HepG2 (cell line): Measurements from ENCODE around the gene CGB3. TPM values are rescaled to one million over a fixed set of nuclear protein-coding genes. Genes with fewer than 3 reads are reported as not detected.

Source experiments
- ATAC-seq: fragments of 200-7000 bp; cut with Tn5 transposase; 3 replicates; pipeline ENCODE4 v1.9.1; 2020; ENCODE audit warnings: mild to moderate bottlenecking, moderate library complexity
- BruUV-seq: library from RNA; stranded (reverse); fragments of 400-500 nt; replicated peaks from 2 replicates; lab custom pipeline; 2021; lab: Mats Ljungman, UMichigan
- CTCF ChIA-PET: fragments of 300-600 bp; formaldehyde crosslinking; extraction: SDS; loops from one replicate; lab custom pipeline; 2021; ENCODE audit warnings: low total read pairs, inconsistent platforms, low intra/inter-chr PET ratio; lab: Yijun Ruan, JAX
- POLR2A ChIA-PET: fragments of 350-600 bp; sonication (Branson Sonifier 250); formaldehyde crosslinking; loops from one replicate; lab custom pipeline; 2020; ENCODE audit warnings: antibody characterized with exemption, inconsistent platforms; lab: Yijun Ruan, JAX
- DNase-seq: peaks from one replicate; pipeline ENCODE4 v3.0.0-alpha.2; 2015; ENCODE audit warnings: low spot score
- FAIRE-seq: peaks from 3 replicates; lab custom pipeline; 2011; peaks lifted over from hg19 to GRCh38; lab: Jason Lieb, UNC
- H2AFZ ChIP-seq: one replicate; pipeline ENCODE4 v1.6.1; 2011; ENCODE audit warnings: low read length, inconsistent platforms
- H3K27ac ChIP-seq: fragments of 300-600 bp; 3 replicates; pipeline ENCODE4 v1.8.0; 2011; ENCODE audit warnings: mixed run types, mild to moderate bottlenecking, mixed read lengths, low read length, inconsistent platforms; ENCODE audit not compliant: insufficient read depth; ENCODE audit errors: extremely low read length
- H3K27me3 ChIP-seq, 2 experiments: fragments of 200-600 bp in 1 of 2; 2 replicates in 1 of 2; 3 replicates in 1 of 2; pipeline versions ENCODE4 v1.6.0 to v1.8.0; 2011; ENCODE audit warnings: low read length in 2 of 2, mild to moderate bottlenecking in 2 of 2, moderate library complexity in 2 of 2, inconsistent platforms in 1 of 2; ENCODE audit not compliant: insufficient read depth in 2 of 2, control insufficient read depth in 1 of 2
- H3K36me3 ChIP-seq, 2 experiments: fragments of 200-600 bp in 1 of 2; replicated peaks in 1 of 2; 2 replicates in 1 of 2; 3 replicates in 1 of 2; pipeline versions ENCODE4 v1.5.1 to v1.8.0; 2011; ENCODE audit warnings: low read length in 2 of 2, inconsistent platforms in 1 of 2; ENCODE audit not compliant: insufficient read depth in 2 of 2, control insufficient read depth in 1 of 2
- H3K4me1 ChIP-seq: 2 replicates; pipeline ENCODE4 v1.5.1; 2012; ENCODE audit warnings: low read length, inconsistent platforms; ENCODE audit not compliant: insufficient read depth
- H3K4me2 ChIP-seq: 2 replicates; pipeline ENCODE4 v1.6.0; 2011; ENCODE audit warnings: low read depth, low read length, inconsistent platforms
- H3K4me3 ChIP-seq, 3 experiments: fragments of 200-600 bp in 1 of 3; sonication (generic), shearing (Covaris generic) in 1 of 3; replicated peaks in 1 of 3; 2 replicates each; pipeline ENCODE4 v1.5.1; 2011 to 2016; ENCODE audit warnings: low read length in 3 of 3, inconsistent platforms in 2 of 3, low read depth in 2 of 3, mild to moderate bottlenecking in 2 of 3, control low read depth in 1 of 3, mixed read lengths in 1 of 3; ENCODE audit not compliant: insufficient read depth in 1 of 3
- H3K79me2 ChIP-seq: one replicate; pipeline ENCODE4 v1.6.1; 2011; ENCODE audit warnings: low read length, inconsistent platforms; ENCODE audit not compliant: insufficient read depth
- H3K9ac ChIP-seq: 2 replicates; pipeline ENCODE4 v1.6.0; 2011; ENCODE audit warnings: mild to moderate bottlenecking, low read depth, low read length, inconsistent platforms; ENCODE audit not compliant: insufficient read depth
- H3K9me3 ChIP-seq: 2 replicates; pipeline ENCODE4 v1.5.1; 2012; ENCODE audit warnings: mild to moderate bottlenecking, low read length
- H4K20me1 ChIP-seq: 2 replicates; pipeline ENCODE4 v1.6.0; 2011; ENCODE audit warnings: inconsistent platforms, mild to moderate bottlenecking, low read length, moderate library complexity; ENCODE audit not compliant: insufficient read depth
- GZF1 ChIP-seq: sonication (generic); formaldehyde crosslinking; IDR thresholded peaks from 2 replicates; pipeline ENCODE4 v1.5.1; 2020; ENCODE audit warnings: mild to moderate bottlenecking, missing genetic modification reagents
- HNRNPLL ChIP-seq: fragments of 200-400 bp; formaldehyde crosslinking; IDR thresholded peaks from 2 replicates; pipeline ENCODE4 v1.6.1; 2017; ENCODE audit warnings: mild to moderate bottlenecking, low read depth, low read length; ENCODE audit not compliant: poor library complexity, severe bottlenecking
- JUND ChIP-seq: sonication (generic); formaldehyde crosslinking; IDR thresholded peaks from 2 replicates; pipeline ENCODE4 v1.8.0; 2022; ENCODE audit warnings: mild to moderate bottlenecking, missing genetic modification reagents
- KLF13 ChIP-seq: sonication (generic); formaldehyde crosslinking; IDR thresholded peaks from 2 replicates; pipeline ENCODE4 v1.4.0; 2020; ENCODE audit warnings: mild to moderate bottlenecking, missing genetic modification reagents
- LCORL ChIP-seq, 2 experiments: fragments of 450-650 bp in 1 of 2; sonication (generic) in 1 of 2; formaldehyde crosslinking in 1 of 2; IDR thresholded peaks; 2 replicates each; pipeline versions ENCODE4 v1.5.0 to v1.6.1; 2017 to 2020; ENCODE audit warnings: antibody characterized with exemption in 1 of 2, missing genetic modification reagents in 1 of 2
- NR3C1 ChIP-seq: sonication (generic); formaldehyde crosslinking; IDR thresholded peaks from 2 replicates; pipeline ENCODE4 v1.4.0; 2020; ENCODE audit warnings: missing genetic modification reagents
- POLR2G ChIP-seq: fragments of 200-400 bp; formaldehyde crosslinking; IDR thresholded peaks from 2 replicates; pipeline ENCODE4 v1.6.1; 2018; ENCODE audit warnings: mild to moderate bottlenecking, low read depth, low read length, moderate library complexity
- SALL1 ChIP-seq: sonication (generic); formaldehyde crosslinking; IDR thresholded peaks from 2 replicates; pipeline ENCODE4 v1.8.0; 2022; ENCODE audit warnings: mild to moderate bottlenecking, missing genetic modification reagents
- ZBTB2 ChIP-seq: sonication (generic); formaldehyde crosslinking; IDR thresholded peaks from 2 replicates; pipeline ENCODE4 v1.8.0; 2022; ENCODE audit warnings: low read depth, missing genetic modification reagents
- ZBTB3 ChIP-seq: sonication (generic); formaldehyde crosslinking; IDR thresholded peaks from 2 replicates; pipeline ENCODE4 v1.4.0; 2020; ENCODE audit warnings: low read depth, mild to moderate bottlenecking, moderate library complexity, missing genetic modification reagents, borderline replicate concordance
- ZBTB38 ChIP-seq: sonication (generic); formaldehyde crosslinking; IDR thresholded peaks from 2 replicates; pipeline ENCODE4 v1.5.1; 2020; ENCODE audit warnings: mild to moderate bottlenecking, missing genetic modification reagents
- ZNF317 ChIP-seq: sonication (generic); formaldehyde crosslinking; IDR thresholded peaks from 2 replicates; pipeline ENCODE4 v1.5.0; 2020; ENCODE audit warnings: mild to moderate bottlenecking, missing genetic modification reagents
- ZNF687 ChIP-seq: sonication (generic); formaldehyde crosslinking; IDR thresholded peaks from 2 replicates; pipeline ENCODE4 v1.5.1; 2020; ENCODE audit warnings: mild to moderate bottlenecking, missing genetic modification reagents, moderate library complexity
- ZSCAN12 ChIP-seq: sonication (generic); formaldehyde crosslinking; IDR thresholded peaks from 2 replicates; pipeline ENCODE4 v1.9.0; 2021; ENCODE audit warnings: mild to moderate bottlenecking, missing genetic modification reagents
- ZSCAN22 ChIP-seq: sonication (generic); formaldehyde crosslinking; IDR thresholded peaks from 2 replicates; pipeline ENCODE4 v1.4.0; 2020; ENCODE audit warnings: mild to moderate bottlenecking, missing genetic modification reagents
- WGBS: methylation state at CpG from one replicate; pipeline ENCODE4 v1.1.6; 2017; ENCODE audit warnings: low lambda C conversion rate; 5-methylcytosine and 5-hydroxymethylcytosine counted together
- in situ Hi-C: cut with HindIII; loops from 2 replicates; pipeline ENCODE4 v1.10.0; 2017; ENCODE audit warnings: low pct_unique_long_range_greater_than_20kb; ENCODE audit not compliant: extremely low pct_ligation_motif_present
- intact Hi-C: fragments of 100-400 bp; cut with micrococcal nuclease; formaldehyde crosslinking; loops from one replicate; pipeline ENCODE4 v1.10.0; 2022; ENCODE audit not compliant: unreplicated experiment
- polyA plus RNA-seq, 8 experiments: library from polyadenylated mRNA; depleted of rRNA in 3 of 8; stranded (reverse) in 7 of 8; unstranded in 1 of 8; fragments of >200 nt; fragmentation: Illumina TruSeq in 4 of 8; extraction: Trizol in 4 of 8; gene quantifications; 2 replicates each; pipeline versions ENCODE4 v1.2.1 to v1.2.3, GENCODE V29; 2011 to 2016; ENCODE audit warnings: low read depth in 4 of 8, missing spikeins in 1 of 8, mixed read lengths in 1 of 8; ENCODE audit not compliant: insufficient read depth in 1 of 8
- total RNA-seq, 5 experiments: library from RNA; depleted of rRNA; stranded (reverse); fragments of >200 nt; fragmentation: Illumina TruSeq; extraction: Trizol; gene quantifications; 2 replicates each; pipeline ENCODE4 v1.2.3, GENCODE V29; 2016; ENCODE audit warnings: low read depth in 1 of 5
- TF ChIP-seq, protein P1 (sequence below): sonication (generic); formaldehyde crosslinking; IDR thresholded peaks from 2 replicates; pipeline ENCODE4 v1.5.1; 2020; ENCODE audit warnings: mild to moderate bottlenecking, moderate library complexity, missing genetic modification reagents

CGB3 gene
- total and polyA plus RNA-seq, 2 of the 13 experiments (the other 11 are each of a cell fraction or from before 2014, with no cell fraction given): not detected

DNA sequence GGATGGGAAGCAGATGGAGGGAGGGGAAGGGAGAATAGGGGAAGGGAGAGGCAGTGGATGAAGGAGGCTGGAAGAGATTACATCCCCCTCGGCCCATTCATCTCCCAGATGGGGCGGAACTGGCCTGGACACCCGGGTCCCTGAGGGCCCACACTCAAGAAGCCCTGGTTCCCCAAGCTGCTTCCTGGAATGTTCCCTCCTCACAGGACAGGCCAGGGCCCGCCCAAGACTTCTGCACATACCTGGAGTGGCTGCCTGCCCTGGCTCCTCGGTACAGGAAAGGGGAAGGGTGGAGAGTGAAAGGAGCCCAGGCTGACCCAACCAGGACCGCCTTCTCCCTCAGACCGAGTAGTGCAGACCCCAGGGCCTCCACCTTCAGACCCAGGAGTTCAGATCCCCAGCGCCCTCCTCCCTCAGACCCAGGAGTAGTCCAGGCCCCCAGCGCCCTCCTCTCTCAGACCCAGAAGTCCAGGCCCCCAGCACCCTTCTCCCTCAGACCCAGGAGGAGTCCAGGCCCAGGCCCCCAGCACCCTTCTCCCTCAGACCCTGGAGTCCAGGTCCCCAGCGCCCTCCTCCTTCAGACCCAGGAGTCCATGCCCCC is 40.0 kb upstream of the CGB3 start:
- Histone ChIP-seq H4K20me1 (no peaks in the 10 kb centered on the region), H3K4me2 (peak overlapping the region; percentile 39; the same call in 1 of the 2 replicates), H3K27me3 (peaks cover 4 to 49% of the 10 kb centered on the region in 2 experiments; a peak in 4 of 5 replicates), H3K36me3 (no peaks in the 10 kb centered on the region), H3K79me2 (no peaks in the 10 kb centered on the region), H2AFZ (no peak overlapping the region), H3K9me3 (no peaks in the 10 kb centered on the region), H3K4me1 (peaks cover 8% of the 10 kb centered on the region; the same call in 1 of the 2 replicates), H3K4me3 (peak overlapping the region in 1 of 3 experiments; percentile 28; a peak in 1 of 6 replicates), H3K9ac (no peak overlapping the region), H3K27ac (no peak overlapping the region)
- ChIA-PET POLR2A (interaction anchor here (1.0 kb wide), 1 partner anchor 8 kb away, joined by 3 read pairs; no protein-coding TSS in a partner anchor), CTCF (no interaction called here)
- FAIRE-seq: no peak
- no peak for DNase-seq
- in situ Hi-C loops: no loop called here
- intact Hi-C loops: no loop called here
- 24% methylated on average over 5 of the region's 10 CpGs for WGBS
- BruUV-seq: no TSS peak
- peak; percentile 17; the same call in 1 of the 3 replicates for ATAC-seq
- TF ChIP-seq JUND (CRISPR knock-in tag): no peak
- TF ChIP-seq GZF1 (CRISPR knock-in tag): no peak
- TF ChIP-seq ZBTB2 (CRISPR knock-in tag): no peak
- TF ChIP-seq POLR2G: no peak
- TF ChIP-seq ZBTB38: no peak
- TF ChIP-seq ZNF317 (CRISPR knock-in tag): no peak
- TF ChIP-seq SALL1: no peak
- TF ChIP-seq ZSCAN12: no peak
- no peak for TF ChIP-seq ZNF687
- peak; percentile 64; the same call in 1 of the 2 replicates for TF ChIP-seq ZSCAN22 (CRISPR knock-in tag)
- TF ChIP-seq HNRNPLL: peak; percentile 5
- TF ChIP-seq LCORL (IDR thresholded peaks at IDR 0.05): no peak
- TF ChIP-seq LCORL (CRISPR knock-in tag; IDR thresholded peaks at IDR 0.05): no peak
- no peak for TF ChIP-seq ZBTB3 (CRISPR knock-in tag)
- TF ChIP-seq KLF13: no peak
- TF ChIP-seq, protein P1, sequence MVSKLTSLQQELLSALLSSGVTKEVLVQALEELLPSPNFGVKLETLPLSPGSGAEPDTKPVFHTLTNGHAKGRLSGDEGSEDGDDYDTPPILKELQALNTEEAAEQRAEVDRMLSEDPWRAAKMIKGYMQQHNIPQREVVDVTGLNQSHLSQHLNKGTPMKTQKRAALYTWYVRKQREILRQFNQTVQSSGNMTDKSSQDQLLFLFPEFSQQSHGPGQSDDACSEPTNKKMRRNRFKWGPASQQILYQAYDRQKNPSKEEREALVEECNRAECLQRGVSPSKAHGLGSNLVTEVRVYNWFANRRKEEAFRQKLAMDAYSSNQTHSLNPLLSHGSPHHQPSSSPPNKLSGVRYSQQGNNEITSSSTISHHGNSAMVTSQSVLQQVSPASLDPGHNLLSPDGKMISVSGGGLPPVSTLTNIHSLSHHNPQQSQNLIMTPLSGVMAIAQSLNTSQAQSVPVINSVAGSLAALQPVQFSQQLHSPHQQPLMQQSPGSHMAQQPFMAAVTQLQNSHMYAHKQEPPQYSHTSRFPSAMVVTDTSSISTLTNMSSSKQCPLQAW (CRISPR knock-in tag): no peak
- no peak for TF ChIP-seq NR3C1 (CRISPR knock-in tag)
